Measurements from ENCODE around the gene WDFY4.

GRCh38 chr10:48700071-48700470, 15.4 kb downstream of the WDFY4 start:
- TF ChIP-seq EP300 (IDR thresholded peaks at IDR 0.05; ENCODE audit: low read length): no peak
- TF ChIP-seq U2AF2 (optimal IDR thresholded peaks at IDR 0.05; ENCODE audit: low read depth, low read length): no peak
- TF ChIP-seq CTCF (IDR thresholded peaks at IDR 0.05 in 2 of 3, conservative IDR thresholded peaks at IDR 0.05 in 1 of 3; ENCODE audit: insufficient read depth in 2 of 3, low read depth in 1 of 3, low read length in 3 of 3): no peak
- TF ChIP-seq MAX (CRISPR knock-in tag; IDR thresholded peaks at IDR 0.05): no peak
- TF ChIP-seq POLR2A (conservative IDR thresholded peaks at IDR 0.05): no peak
- TF ChIP-seq TAF1 (IDR thresholded peaks at IDR 0.05; ENCODE audit: control insufficient read depth, extremely low read depth, insufficient read depth, low read length, severe bottlenecking): no peak
- TF ChIP-seq SETDB1 (IDR thresholded peaks at IDR 0.05; ENCODE audit: low read length): no peak
- no peak for TF ChIP-seq SOX6 (IDR thresholded peaks at IDR 0.05)
- no peak for TF ChIP-seq ATF2 (CRISPR knock-in tag; IDR thresholded peaks at IDR 0.05)
- no peak for TF ChIP-seq MGA (IDR thresholded peaks at IDR 0.05)
